GM12865 (cell line): ENCODE measurements around the gene CADM2.

ENCODE experiments used
- DNase-seq: peaks from one replicate; pipeline ENCODE4 v3.0.0; 2010; ENCODE audit warnings: low read depth
- H3K4me3 ChIP-seq: 2 replicates; pipeline ENCODE4 v1.5.1; 2011; ENCODE audit warnings: mild to moderate bottlenecking, low read depth, low read length, control low read depth
- CTCF ChIP-seq: IDR thresholded peaks from 2 replicates; pipeline ENCODE4 v1.5.1; 2011; ENCODE audit warnings: low read length, control low read depth, low read depth, inconsistent platforms; ENCODE audit not compliant: insufficient read depth; ENCODE audit errors: missing control alignments

The CADM2 gene

GRCh38 chr3:85710490-85710889 lies 751.7 kb downstream of the CADM2 start:
- DNase-seq: no peak
- H3K4me3 ChIP-seq: no peak overlapping the region
- TF ChIP-seq CTCF: no peak

- no peak overlapping the region for H3K4me3 ChIP-seq
- no peak for TF ChIP-seq CTCF
- no peak for DNase-seq
Observed at GRCh38 chr3:85721409-85722145, 762.8 kb downstream of the CADM2 start.

GRCh38 chr3:85725809-85726208 lies 767.0 kb downstream of the CADM2 start:
- TF ChIP-seq CTCF: no peak
- DNase-seq: no peak
- no peak overlapping the region for H3K4me3 ChIP-seq

GRCh38 chr3:85726241-85726640 lies 767.5 kb downstream of the CADM2 start:
- DNase-seq: no peak
- TF ChIP-seq CTCF: no peak
- no peak overlapping the region for H3K4me3 ChIP-seq

- no peak for DNase-seq
- H3K4me3 ChIP-seq: no peak overlapping the region
- no peak for TF ChIP-seq CTCF
Observed at GRCh38 chr3:85737846-85738245, 779.1 kb downstream of the CADM2 start.

- no peak for TF ChIP-seq CTCF
- H3K4me3 ChIP-seq: no peak overlapping the region
Observed at GRCh38 chr3:85740561-85740960, 781.8 kb downstream of the CADM2 start.

GRCh38 chr3:85758442-85758841 lies 799.7 kb downstream of the CADM2 start:
- no peak for DNase-seq
- no peak for TF ChIP-seq CTCF
- no peak overlapping the region for H3K4me3 ChIP-seq

More at GRCh38 chr3:85740561-85740960, 781.8 kb downstream of the CADM2 start:
- DNase-seq: no peak
